HG03175 (cell line): ENCODE measurements around the gene PTPRD.
"Not testable (repeated sequence)": the region's sequence is repeated elsewhere in the genome, so short reads cannot be mapped to it uniquely, and the experiment has no call there.

Experiments used
- ATAC-seq: cut with Tn5 transposase; IDR thresholded peaks from one replicate; pipeline ENCODE4 v1.9.1; 2021; ENCODE audit warnings: mild to moderate bottlenecking, moderate library complexity; ENCODE audit not compliant: unreplicated experiment

The PTPRD gene

GRCh38 chr9:8713149-8713810, 1899.5 kb downstream of the PTPRD start:
- no peak for ATAC-seq

GRCh38 chr9:8709731-8710130, 1903.1 kb downstream of the PTPRD start:
- no peak for ATAC-seq

GRCh38 chr9:8708728-8709127, 1904.1 kb downstream of the PTPRD start:
- no peak for ATAC-seq

- ATAC-seq = no peak
These were observed 1905.8 kb downstream of the PTPRD start for GRCh38 chr9:8706998-8707397.

GRCh38 chr9:8706531-8706930, 1906.3 kb downstream of the PTPRD start:
- no peak for ATAC-seq

- no peak for ATAC-seq
These were observed 1906.9 kb downstream of the PTPRD start for GRCh38 chr9:8705861-8706260.

GRCh38 chr9:8703904-8704303, 1908.9 kb downstream of the PTPRD start:
- no peak for ATAC-seq

- ATAC-seq = no peak
These were observed 1910.9 kb downstream of the PTPRD start for GRCh38 chr9:8701904-8702303.

GRCh38 chr9:8697565-8697964, 1915.2 kb downstream of the PTPRD start:
- not testable (repeated sequence) for ATAC-seq

- no peak for ATAC-seq
These were observed 1916.3 kb downstream of the PTPRD start for GRCh38 chr9:8696516-8696915.

- ATAC-seq = no peak
These were observed 1917.7 kb downstream of the PTPRD start for GRCh38 chr9:8694983-8695588.

GRCh38 chr9:8693464-8693863, 1919.3 kb downstream of the PTPRD start:
- ATAC-seq = no peak

- no peak for ATAC-seq
These were observed 1926.3 kb downstream of the PTPRD start for GRCh38 chr9:8686516-8686915.

GRCh38 chr9:8685825-8686224, 1927.0 kb downstream of the PTPRD start:
- ATAC-seq = no peak

- ATAC-seq = no peak
These were observed 1927.7 kb downstream of the PTPRD start for GRCh38 chr9:8684978-8685708.

- no peak for ATAC-seq
These were observed 1929.3 kb downstream of the PTPRD start for GRCh38 chr9:8683496-8683895.

- ATAC-seq = no peak
These were observed 1932.1 kb downstream of the PTPRD start for GRCh38 chr9:8680658-8681057.

- no peak for ATAC-seq
These were observed 1932.6 kb downstream of the PTPRD start for GRCh38 chr9:8680157-8680556.

GRCh38 chr9:8679371-8679822, 1933.4 kb downstream of the PTPRD start:
- ATAC-seq = no peak

- no peak for ATAC-seq
These were observed 1935.1 kb downstream of the PTPRD start for GRCh38 chr9:8677741-8678140.

GRCh38 chr9:8674536-8674935, 1938.3 kb downstream of the PTPRD start:
- ATAC-seq = no peak

GRCh38 chr9:8673830-8674229, 1939.0 kb downstream of the PTPRD start:
- no peak for ATAC-seq
